NCI-H82 (cell line): ENCODE results near the gene KLHDC7B.
"Not testable (repeated sequence)": the region's sequence is repeated elsewhere in the genome, so short reads cannot be mapped to it uniquely, and the experiment has no call there.

Source experiments
- DNase-seq: peaks from one replicate; lab custom pipeline; 2025; lab: John Stamatoyannopoulos, UW

Gene KLHDC7B

DNA sequence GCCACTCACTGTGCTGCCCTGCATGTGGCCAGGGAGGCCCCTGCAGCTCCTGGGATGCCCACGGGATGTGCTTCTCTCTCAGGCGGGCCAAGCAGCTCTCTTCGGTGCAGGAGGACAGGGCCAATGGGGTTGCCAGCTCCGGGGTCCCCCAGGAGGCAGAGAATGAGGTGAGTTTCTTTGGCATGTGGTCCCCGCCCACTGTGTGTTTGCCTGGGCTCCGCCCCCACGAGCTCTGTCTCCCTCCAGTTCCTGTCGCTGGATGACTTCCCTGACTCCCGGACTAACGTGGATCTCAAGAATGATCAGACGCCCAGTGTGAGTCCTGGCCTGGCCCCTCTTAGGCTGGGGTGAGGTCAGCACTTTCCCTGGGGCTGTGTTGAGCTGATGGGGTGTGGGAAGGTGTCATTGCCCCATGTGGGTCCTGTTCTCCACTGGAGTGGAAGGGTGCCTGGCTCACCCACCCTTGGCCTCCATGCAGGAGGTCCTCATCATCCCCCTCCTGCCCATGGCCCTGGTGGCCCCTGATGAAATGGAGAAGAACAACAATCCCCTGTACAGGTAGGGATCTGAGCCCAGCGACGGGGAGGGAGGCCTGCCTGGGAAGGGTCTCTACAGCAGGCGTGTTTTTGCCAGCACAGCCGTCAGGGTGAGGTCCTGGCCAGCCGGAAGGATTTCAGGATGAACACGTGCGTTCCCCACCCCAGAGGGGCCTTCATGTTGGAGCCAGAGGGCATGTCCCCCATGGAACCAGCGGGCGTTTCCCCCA lies 28.0 kb upstream of the KLHDC7B start:
- DNase-seq: no peak

DNA sequence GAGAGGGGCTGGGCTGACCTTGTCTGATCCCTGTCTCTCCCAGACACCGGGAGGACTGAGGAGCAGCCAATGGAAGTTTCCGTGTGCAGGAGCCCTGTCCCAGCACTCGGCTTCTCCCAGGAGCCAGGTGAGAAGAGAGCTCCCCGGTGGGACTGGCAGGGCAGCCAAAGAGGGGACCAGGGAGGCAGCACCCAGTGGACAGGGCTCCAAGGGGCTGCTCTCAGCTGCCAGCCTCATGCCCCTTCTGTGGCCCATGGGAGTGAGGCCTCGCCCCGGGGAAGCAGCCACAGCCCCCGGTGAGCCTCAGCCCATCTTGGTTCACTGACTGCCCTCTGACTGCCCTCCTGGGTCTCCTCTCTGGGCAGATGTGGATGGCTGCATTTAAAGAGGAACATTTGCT lies 27.1 kb upstream of the KLHDC7B start:
- DNase-seq: no peak

DNA sequence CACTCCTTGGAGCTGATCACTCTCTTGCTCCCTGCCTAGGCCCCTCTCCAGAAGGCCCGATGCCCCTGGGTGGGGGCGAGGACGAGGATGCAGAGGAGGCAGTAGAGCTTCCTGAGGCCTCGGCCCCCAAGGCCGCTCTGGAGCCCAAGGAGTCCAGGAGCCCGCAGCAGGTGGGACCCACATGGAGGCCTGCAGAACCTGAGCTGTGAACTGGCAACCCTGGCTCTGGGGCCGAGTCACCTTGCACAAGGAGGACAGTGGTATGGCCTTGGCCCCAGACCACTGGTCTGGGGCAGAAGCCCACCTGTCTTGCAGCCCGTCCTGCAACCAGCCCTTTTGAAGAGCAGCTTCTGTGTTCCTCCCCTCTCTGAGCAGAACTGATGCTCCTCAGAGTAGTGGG lies 26.5 kb upstream of the KLHDC7B start:
- DNase-seq: no peak

DNA sequence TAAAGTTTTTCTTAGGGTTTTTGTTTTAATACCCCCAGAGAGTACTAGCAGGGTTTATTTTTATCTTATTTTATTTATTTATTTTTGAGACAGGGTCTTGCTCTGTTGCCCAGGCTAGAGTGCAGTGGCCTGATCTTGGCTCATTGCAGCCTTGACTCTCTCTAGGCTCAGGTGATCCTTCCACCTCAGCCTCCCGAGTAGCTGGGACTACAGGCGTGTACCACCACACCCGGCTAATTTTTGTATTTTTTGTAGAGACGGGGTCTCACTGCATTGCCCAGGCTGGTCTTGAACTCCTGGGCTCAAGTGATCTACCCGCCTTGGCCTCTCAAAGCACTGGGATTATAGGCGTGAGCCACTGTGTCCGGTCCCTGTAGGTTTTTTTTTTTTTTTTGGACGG lies 25.5 kb upstream of the KLHDC7B start:
- not testable (repeated sequence) for DNase-seq

DNA sequence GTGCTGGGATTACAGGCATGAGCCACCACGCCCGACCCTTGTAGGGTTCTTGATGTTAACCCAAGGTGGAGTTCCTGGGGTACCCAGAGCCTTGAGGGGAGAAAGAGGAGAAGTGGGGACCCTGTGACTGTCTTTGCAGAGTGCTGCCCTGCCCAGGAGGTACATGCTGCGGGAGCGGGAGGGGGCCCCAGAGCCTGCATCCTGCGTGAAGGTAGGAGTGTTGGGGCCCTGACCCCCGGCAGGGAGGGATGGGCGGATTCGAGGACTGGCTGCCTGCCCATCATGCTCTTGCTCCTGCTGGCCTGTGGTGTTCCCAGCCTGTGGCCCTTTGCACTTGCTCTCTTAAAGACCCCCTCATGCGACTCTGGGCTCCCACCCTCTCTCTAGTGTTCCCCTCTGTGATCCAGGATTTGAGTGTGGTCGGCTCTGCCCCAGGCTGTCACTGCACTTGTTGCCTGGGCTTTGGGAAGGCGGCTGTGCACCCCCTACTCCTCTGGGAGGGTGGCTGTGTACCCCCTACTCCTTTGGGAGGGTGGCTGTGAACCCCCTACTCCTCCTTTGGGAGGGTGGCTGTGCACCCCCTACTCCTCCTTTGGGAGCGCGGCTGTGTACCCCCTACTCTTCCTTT lies 24.8 kb upstream of the KLHDC7B start:
- DNase-seq: no peak

DNA sequence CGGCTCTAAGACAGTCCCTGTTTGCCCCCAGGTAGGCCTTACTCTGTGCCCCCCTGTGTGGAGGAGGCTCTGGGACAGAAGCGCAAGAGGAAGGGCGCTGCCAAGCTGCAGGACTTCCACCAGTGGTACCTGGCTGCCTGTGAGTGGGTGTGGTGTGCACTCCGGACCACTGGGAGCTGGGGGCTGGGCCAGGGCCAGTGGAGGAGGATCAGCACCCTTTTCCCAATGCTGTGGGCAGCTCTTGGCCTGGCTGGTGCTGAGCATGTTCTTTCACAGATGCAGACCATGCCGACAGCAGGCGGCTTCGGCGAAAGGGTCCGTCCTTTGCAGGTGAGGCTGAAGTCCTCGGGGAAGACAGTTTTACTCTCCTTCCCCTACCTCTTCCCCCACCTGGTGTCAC lies 24.0 kb upstream of the KLHDC7B start:
- no peak for DNase-seq

DNA sequence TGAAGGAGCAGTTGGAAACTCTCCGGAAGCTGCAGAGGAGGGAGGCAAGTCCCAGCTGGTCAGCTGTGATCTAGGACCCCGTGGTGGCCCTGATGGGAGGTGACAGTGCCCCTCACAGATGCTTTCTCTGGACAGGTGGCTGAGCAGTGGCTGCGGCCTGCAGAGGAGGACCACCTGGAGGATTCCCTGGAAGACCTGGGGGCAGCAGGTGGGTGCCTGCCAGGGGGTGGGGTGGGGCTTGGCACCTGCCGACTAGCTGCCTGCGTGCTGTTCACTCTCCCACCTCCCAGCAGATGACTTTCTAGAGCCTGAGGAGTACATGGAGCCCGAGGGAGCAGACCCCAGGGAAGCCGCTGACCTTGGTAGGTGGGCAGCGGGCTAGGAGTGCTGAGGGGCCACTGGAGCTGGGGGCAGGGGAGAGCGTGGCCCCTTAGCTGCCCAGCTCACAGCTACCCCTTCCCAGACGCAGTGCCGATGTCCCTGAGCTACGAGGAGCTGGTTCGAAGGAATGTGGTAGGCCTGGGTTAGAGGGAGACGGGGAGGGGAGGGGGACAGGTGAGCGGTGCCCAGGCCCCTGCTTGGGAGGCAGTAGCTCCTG lies 23.4 kb upstream of the KLHDC7B start:
- no peak for DNase-seq

DNA sequence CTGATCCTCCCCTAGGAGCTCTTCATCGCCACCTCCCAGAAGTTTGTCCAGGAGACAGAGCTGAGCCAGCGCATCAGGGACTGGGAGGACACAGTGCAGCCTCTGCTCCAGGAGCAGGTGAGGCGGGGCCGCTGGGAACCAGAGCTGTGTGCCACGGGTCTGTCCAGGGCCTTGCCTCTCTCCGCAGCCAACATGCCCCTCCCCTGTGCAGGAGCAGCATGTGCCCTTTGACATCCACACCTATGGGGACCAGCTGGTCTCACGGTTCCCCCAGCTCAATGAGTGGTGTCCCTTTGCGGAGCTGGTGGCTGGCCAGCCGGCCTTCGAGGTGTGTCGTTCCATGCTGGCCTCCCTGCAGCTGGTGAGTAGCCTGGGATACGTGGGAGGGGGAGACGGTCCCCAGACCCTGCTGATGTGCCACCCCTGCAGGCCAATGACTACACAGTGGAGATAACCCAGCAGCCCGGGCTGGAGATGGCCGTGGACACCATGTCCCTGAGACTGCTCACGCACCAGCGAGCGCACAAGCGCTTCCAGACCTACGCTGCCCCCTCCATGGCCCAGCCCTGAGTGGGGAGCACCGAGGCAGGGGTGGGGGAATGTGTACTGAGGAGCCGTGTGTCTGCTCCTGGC lies 22.8 kb upstream of the KLHDC7B start:
- DNase-seq: no peak

DNA sequence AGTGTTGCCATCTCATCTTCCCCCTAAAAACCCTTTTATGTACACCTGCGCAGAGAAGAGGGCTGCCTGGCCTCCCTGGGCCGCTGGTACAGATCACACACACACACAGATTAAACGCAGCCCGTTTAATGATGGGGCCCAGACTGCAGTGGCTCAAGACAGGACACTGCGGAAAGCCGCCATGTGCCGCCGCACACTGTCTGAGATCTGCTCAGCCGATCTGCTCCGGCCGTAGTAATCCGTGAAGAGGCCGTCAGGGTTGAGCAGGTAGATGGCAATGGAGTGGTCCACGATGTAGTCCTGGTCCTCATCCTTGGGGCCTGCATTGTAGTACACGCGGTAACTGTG lies 22.3 kb upstream of the KLHDC7B start:
- no peak for DNase-seq

DNA sequence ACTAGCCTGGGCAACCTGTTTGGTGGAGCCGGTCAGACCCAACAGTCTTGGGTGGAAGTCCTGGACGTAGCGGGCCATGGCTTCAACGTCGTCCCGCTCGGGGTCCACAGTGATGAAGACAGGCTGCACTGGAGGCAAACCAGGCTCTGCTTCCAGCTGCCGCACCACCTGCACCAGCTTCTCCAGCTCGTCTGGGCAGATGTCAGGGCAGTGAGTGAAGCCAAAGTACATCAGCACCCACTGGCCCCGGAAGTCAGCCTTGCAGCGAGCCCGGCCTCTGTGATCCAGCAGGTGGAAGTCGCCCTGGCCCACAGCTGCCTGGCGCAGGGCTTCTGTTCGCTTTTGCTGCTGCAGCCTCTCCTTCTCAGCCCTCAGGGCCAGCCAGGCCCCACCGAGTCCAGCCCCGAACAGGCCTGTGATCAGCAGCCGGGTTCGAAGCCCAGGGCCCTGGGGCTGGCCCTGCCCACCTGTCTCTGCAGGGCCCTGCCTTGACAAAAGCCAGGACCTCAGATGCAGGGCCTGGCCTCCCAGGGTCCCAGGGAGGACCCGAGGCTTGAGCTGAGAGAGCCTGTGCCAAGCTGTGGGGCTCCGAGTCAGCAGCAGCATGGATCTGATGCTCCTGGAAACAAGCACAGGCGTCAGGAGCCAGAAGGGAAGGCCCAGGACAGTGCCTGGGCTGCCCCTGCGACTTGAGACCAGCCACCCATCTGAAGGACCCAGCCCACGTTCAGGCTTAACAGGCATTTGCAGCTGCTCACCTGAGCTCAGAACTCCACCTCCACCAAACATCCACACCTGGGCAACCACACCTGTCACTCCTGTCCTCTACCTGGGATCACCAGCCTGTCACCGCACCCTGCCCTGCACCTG lies 21.7 kb upstream of the KLHDC7B start:
- no peak for DNase-seq

DNA sequence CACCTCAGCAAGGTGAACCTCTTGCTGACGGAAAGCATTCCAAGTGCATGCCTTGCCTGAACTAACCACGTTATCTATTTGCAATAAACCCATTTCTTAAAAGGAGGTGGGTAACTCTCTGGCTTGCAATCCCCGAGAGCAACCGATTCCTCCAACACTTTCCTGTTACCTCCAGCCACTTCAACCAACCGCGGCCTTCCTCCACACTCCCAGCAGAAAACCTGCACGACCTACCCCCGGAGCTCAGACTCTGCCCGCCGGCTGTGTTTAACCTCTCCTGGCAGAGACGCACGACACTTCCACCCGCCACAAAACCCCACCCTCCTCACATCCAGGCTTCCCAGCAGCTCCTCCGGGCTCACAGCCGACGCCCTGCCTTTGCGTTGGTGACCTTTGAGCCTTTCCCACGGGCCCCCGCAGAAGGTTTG lies 21.0 kb upstream of the KLHDC7B start:
- DNase-seq: peak; percentile 60

DNA sequence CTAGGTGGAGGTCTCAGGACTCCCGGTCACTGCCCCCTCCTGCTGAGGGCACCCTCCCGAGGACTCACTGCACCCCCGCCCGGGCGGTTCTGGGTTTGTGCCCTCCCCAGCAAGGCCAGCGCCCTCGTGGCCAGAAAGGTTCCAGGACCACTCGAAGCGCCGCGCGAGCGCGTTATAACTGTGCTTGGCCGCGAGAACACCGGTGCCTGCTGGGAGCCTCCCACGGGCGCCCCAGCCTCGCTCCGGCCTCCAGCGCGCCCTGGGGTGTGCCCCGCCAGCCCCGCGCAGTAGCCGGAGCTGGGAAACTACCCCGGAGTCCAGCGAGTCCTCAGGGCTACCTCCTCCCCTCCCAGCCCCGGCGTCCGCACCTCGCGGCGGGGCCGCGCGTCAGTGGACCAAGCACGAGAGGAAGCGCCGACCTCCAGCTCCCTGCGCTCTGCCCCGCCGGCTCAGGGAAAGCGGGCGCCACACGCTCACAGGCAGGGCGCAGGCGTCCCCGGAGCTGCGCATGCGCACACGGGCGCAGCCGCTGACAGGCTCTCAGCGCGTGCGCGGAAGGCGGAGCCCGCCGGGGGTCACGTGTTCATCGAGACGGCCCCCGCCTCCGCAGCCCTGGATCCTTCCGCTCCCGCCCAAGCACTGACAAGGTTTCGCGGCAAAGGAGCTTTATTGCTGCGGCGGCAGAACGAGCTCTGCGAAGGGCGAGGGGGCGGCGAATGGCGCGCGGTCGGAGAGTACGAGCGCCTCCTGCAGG lies 20.4 kb upstream of the KLHDC7B start, which contains the start of gene SCO2:
TSS of gene SCO2 (minus strand) at position 495 of the 754 bp plus-strand sequence. CDS start 1,187 bp downstream, outside the sequence.
- DNase-seq: peak; percentile 96

DNA sequence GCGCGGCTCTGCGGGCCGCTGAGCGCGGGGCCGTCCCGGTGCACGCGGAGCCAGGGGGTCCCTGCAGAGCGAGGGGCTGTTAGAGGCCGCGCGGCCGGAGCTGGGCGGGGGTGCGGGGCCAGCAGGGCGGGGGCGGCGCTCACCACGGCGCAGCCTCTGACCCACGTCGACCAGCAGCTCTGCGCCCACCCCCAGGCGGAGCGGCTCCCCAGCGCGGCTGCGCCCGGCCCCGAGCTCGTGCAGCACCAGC lies 19.9 kb upstream of the KLHDC7B start:
- DNase-seq: no peak

DNA sequence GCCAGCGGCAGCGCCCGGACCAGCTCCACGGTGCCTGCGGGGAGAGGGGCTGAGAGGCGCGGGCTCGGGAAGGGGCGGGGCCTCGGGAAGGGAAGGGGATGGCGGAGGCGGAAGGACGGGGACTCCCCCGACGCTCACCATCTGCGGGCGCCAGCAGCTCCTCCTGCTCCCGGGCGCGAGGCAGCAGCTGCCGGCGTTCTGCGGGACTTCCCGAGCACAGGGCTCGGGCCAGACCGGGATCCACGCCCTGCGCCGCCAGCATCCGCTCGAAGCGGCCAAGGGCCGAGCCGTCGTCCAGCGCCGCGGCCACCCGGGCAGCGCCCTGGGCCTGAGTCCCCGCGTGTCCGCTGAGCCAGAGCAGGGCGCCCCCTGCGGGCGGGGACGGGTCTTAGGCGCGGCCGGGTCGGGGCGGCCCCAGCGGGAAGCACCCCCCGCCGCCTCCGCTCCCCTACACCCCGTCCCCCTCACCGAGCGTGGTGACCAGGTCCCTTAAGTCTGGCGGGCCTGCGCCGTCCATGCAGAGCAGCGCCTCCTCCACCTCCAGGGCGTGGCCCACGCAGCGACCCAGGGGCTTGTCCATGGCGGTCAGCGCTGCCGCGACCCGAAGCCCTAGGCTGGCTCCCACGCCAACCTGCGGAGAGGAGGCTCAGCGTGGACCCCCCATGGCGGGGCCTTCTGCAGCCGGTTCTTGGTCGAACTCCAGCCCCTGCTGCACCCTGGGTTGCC lies 19.4 kb upstream of the KLHDC7B start:
- peak; percentile 88 for DNase-seq

DNA sequence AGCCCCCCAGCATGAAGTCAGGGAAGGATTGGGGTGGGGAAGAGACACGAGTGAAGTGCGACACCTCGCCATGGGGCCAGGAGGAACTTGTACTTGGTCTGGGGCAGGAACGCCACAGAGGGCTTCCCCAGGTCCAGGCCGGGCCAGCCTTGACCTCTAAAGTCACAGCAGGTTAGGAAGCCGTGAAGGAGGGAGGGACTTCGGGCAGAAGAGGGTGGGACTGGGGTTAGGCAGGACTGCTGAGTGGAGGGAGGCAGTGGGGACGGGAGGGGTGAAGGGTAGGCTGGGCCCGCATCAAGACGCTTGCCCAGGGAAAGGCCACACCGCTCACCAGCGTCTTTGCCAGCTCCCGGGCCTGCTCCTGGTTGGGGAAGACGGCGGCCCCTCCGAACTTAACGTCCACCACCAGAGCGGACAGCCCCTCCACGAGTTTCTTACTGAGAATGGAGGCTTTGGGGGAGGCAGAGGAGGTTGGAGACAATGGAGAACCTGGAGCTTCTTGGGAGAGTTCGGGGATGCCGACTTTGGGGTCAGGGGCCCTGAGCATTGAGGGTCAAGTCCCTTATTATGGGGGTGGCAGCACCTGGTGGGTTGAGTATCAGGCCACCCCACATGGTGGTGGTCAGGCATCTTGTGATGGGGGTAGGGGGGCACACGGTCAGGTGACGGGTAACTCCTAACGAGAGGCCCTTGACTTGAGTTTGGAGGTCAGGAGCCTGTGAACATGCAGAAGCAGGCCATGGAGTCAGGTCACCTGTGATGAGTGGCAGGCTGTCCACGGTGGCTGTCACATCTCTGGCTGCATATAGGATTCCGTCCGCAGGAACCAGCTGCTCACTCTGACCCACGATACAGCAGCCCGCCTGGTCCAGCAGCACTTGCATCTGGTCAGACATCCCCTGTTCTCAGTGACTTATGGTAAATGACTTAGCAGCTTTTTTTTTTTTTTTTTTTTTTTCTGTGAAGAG lies 18.6 kb upstream of the KLHDC7B start:
- DNase-seq: peak; percentile 60

DNA sequence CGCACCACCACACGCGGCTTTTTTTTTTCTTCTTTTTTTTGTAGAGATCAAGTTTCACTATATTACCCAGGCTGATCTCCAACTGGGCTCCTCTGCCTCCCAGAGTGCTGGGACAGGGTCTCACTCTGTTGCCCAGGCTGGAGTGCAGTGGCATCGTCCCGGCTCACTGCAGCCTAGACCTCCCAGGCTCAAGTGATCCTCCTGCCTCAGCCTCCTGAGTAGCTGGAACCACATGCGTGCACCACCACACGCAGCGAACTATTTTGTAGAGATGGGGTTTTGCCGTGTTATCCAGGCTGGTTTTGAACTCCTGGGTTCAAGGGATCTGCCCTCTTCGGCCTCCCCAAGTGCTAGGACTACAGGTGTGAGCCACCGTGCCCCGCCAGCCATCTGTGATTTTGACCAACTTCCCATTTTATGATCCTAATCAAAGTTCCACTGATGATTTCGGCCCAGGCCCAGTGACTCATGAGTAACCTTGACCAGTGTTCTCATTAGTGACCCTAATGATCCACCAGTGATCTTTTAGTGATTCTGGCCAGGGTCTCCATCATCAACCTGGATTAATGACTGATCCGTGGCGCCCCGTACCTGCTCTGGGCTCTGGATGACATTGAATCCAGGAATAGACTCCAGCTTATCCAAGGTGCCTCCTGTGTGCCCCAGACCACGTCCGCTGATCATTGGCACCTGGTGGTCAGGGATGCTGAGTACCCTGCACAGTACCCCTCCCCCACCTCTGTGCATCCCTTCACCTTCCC lies 17.6 kb upstream of the KLHDC7B start:
- no peak for DNase-seq

DNA sequence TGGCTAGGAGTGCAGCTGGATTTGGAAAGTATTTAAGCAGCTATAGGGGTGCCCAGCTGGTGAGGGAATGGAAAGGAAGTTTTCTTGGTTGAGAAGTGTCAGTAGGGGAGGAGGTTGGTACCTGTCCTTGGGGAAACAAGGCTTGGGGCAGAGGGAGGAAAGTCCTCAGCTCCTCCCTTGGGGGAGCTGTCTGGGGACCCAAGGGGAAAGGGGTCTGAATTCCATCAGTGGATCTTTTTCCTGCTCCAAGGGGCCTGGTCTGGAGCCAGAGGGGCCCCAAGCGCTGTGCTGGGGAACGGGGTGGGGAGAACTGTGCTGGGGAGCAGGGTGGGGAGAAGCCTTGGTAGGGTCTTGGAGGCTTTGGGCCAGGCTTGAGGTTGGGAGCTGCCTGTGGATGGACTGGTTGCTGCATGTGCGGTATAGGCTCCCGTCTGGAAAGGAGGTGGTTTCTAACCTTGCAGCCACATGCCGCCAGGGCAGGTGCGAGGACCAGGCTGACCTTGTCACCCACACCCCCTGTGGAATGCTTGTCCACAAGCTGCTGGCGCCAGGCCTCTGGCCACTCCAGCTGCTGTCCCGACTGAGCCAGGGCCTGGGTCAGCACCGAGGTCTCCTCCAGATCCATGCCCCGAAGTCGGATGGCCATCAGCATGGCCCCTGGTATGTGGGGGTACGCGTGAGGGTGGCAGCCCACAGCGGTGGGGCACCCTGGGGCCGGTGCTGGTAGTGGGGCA lies 16.9 kb upstream of the KLHDC7B start:
- DNase-seq: no peak

DNA sequence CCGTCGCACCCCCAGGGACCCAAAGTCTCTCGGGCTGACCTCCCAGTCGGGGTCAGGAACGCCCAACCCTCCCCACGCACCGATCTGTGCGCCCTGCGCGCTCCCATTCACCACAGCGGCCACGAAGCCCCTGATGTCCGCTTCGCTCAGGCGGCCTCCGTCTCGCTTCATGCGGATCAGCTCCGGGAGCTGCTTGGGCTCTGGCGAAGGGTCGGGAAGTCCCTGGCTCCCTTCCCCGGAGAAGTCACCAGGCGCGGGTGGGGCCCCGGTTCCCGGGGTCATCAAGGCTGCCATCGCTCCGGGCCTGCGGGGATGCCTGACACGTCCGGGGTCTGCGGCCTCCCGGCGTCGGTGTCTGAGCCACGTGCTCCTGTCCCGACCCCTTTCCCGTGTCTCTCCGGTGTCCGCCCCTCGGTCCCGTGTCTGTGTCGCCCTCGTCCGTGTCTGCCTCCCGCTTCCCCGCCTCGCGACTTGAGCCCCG lies 16.2 kb upstream of the KLHDC7B start:
- DNase-seq: peak; percentile 44
